Thymus (tissue), 11 donors: ENCODE measurements around the gene ERCC1. TPM values are rescaled to one million over a fixed set of nuclear protein-coding genes. Genes with fewer than 3 reads are reported as not detected.
A peak's percentile ranks its signal among the peaks of the same experiment; 100 is the strongest.

ENCODE experiments used
- DNase-seq, 9 donors: peaks; one replicate each; pipeline ENCODE4 v3.0.0-alpha.2; 2013; ENCODE audit warnings: low spot score in 9 of 9, low read depth in 6 of 9, missing footprints in 1 of 9
- H3K27ac ChIP-seq, 2 donors: one replicate each; pipeline ENCODE4 v1.5.1; 2013; ENCODE audit warnings: control low read depth in 1 of 2, low read depth in 1 of 2, low read length in 1 of 2, mild to moderate bottlenecking in 1 of 2, moderate library complexity in 1 of 2
- H3K27me3 ChIP-seq, 2 donors: one replicate each; pipeline ENCODE4 v1.5.1; 2013; ENCODE audit warnings: low read length in 1 of 2; ENCODE audit not compliant: control insufficient read depth in 2 of 2, insufficient read depth in 1 of 2
- H3K36me3 ChIP-seq, 2 donors: one replicate each; pipeline ENCODE4 v1.5.1; 2013; ENCODE audit warnings: low read length in 1 of 2, mild to moderate bottlenecking in 1 of 2, moderate library complexity in 1 of 2; ENCODE audit not compliant: control insufficient read depth in 2 of 2, insufficient read depth in 2 of 2
- H3K4me1 ChIP-seq, 2 donors: one replicate each; pipeline ENCODE4 v1.5.1; 2013; ENCODE audit warnings: low read length in 2 of 2; ENCODE audit not compliant: control insufficient read depth in 2 of 2, insufficient read depth in 2 of 2
- H3K4me3 ChIP-seq, 2 donors: one replicate each; pipeline ENCODE4 v1.5.1; 2013; ENCODE audit warnings: low read length in 2 of 2, control low read depth in 1 of 2, mild to moderate bottlenecking in 1 of 2
- H3K9me3 ChIP-seq, 2 donors: one replicate each; pipeline ENCODE4 v1.5.1; 2013; ENCODE audit warnings: low read length in 1 of 2, mild to moderate bottlenecking in 1 of 2; ENCODE audit not compliant: control insufficient read depth in 2 of 2, insufficient read depth in 1 of 2
- WGBS: extraction: QIAGEN DNeasy Blood & Tissue Kit; methylation state at CpG from one replicate; pipeline ENCODE4 v1.1.7; 2013; 5-methylcytosine and 5-hydroxymethylcytosine counted together
- polyA plus RNA-seq: library from polyadenylated mRNA; stranded (reverse); fragments of 200-250 nt; gene quantifications from one replicate; pipeline ENCODE4 v1.2.3, GENCODE V29; 2013
- total RNA-seq: library from RNA; stranded (reverse); fragments of 120-200 nt; gene quantifications from one replicate; pipeline ENCODE4 v1.2.4, GENCODE V29; 2013
- donor health status: healthy.

ERCC1 gene
- total and polyA plus RNA-seq, 2 donors: 42.6 to 61.6 TPM

DNA sequence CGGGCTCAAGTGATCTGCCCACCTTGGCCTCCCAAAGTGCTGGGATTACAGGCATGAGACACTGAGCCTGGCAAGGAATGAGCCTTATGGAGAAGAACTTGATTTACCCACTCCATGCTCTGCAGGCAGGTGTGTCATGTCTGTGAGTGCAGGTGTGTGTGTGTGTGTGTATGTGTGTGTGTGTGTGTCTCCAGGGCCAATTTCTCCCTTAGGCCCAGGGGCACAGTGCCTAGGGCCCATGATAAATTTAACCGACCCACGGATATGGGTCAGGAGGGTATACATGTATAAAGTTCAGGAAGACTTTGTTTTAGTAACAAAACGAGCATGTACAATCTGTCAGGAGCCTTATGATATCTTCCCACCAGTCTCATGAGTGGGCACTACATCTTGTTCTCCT, 39.5 kb upstream of the ERCC1 start:
- no peak for DNase-seq
- WGBS: 95% methylated on average over 4 of the region's 4 CpGs
- Histone ChIP-seq H3K4me3 (no peak overlapping the region), H3K27ac (no peak overlapping the region), H3K27me3 (peaks cover 11 to 42% of the 10 kb centered on the region in 2 donors), H3K4me1 (peaks cover 7 to 28% of the 10 kb centered on the region in 2 donors), H3K9me3 (no peaks in the 10 kb centered on the region), H3K36me3 (no peaks in the 10 kb centered on the region)

GRCh38 chr19:45462174-45462573, 38.5 kb upstream of the ERCC1 start:
- H3K9me3 ChIP-seq: no peaks in the 10 kb centered on the region
- no peak overlapping the region for H3K27ac ChIP-seq
- no peaks in the 10 kb centered on the region for H3K36me3 ChIP-seq
- 71% methylated on average over 4 of the region's 4 CpGs for WGBS
- no peak overlapping the region for H3K4me3 ChIP-seq
- peaks cover 2 to 18% of the 10 kb centered on the region in 2 donors for H3K4me1 ChIP-seq
- peaks cover 8 to 33% of the 10 kb centered on the region in 2 donors for H3K27me3 ChIP-seq
- no peak for DNase-seq

GRCh38 chr19:45460807-45461347, 37.2 kb upstream of the ERCC1 start:
- H3K36me3 ChIP-seq: no peaks in the 10 kb centered on the region
- DNase-seq: peak in 3 of 9 donors; percentile 57 to 77 (median 60)
- H3K27ac ChIP-seq: peak overlapping the region in 1 of 2 donors; percentile 70
- no peaks in the 10 kb centered on the region for H3K9me3 ChIP-seq
- H3K4me3 ChIP-seq: no peak overlapping the region
- peaks cover 11 to 32% of the 10 kb centered on the region in 2 donors for H3K27me3 ChIP-seq
- peaks cover 1 to 20% of the 10 kb centered on the region in 2 donors for H3K4me1 ChIP-seq
- WGBS: 54% methylated on average over 8 of the region's 8 CpGs

DNA sequence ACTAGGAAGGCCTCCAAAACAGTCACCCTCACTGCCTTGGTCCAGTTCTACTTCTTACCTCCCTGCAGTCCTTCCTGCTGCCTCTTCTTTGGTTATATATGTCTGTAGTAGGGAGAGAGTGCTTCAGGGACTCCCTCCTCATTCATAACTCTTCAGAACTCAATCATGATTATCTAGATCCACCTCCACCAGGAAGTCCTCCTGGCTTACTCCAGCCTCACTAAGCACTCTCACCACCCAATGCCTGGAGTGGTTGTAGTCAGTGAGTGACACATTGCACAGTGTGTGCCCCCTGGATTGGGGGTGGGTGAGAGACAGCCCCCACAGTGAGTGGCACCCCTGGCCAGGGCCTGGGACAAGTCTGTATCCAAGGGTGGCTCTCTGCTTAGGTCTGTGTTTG, 34.1 kb upstream of the ERCC1 start:
- peaks cover 10 to 28% of the 10 kb centered on the region in 2 donors for H3K27me3 ChIP-seq
- no peaks in the 10 kb centered on the region for H3K36me3 ChIP-seq
- DNase-seq: no peak
- H3K4me1 ChIP-seq: peaks cover 2 to 28% of the 10 kb centered on the region in 2 donors
- no peak overlapping the region for H3K4me3 ChIP-seq
- no peak overlapping the region for H3K27ac ChIP-seq
- no peaks in the 10 kb centered on the region for H3K9me3 ChIP-seq

GRCh38 chr19:45456500-45456815, 32.7 kb upstream of the ERCC1 start:
- Histone ChIP-seq H3K4me3 (no peak overlapping the region), H3K27me3 (peaks cover 10 to 21% of the 10 kb centered on the region in 2 donors), H3K4me1 (peaks cover 8 to 39% of the 10 kb centered on the region in 2 donors), H3K36me3 (no peaks in the 10 kb centered on the region), H3K9me3 (no peaks in the 10 kb centered on the region), H3K27ac (no peak overlapping the region)
- WGBS: 36% methylated on average over 2 of the region's 2 CpGs
- DNase-seq: no peak

GRCh38 chr19:45455707-45456499, 32.2 kb upstream of the ERCC1 start:
- Histone ChIP-seq H3K27ac (peak overlapping the region in 1 of 2 donors; percentile 78), H3K4me1 (peaks cover 12 to 39% of the 10 kb centered on the region in 2 donors), H3K4me3 (no peak overlapping the region), H3K9me3 (no peaks in the 10 kb centered on the region), H3K27me3 (peaks cover 10 to 24% of the 10 kb centered on the region in 2 donors), H3K36me3 (no peaks in the 10 kb centered on the region)
- 5% methylated on average over 27 of the region's 27 CpGs for WGBS
- DNase-seq: peak in 1 of 9 donors; percentile 35

DNA sequence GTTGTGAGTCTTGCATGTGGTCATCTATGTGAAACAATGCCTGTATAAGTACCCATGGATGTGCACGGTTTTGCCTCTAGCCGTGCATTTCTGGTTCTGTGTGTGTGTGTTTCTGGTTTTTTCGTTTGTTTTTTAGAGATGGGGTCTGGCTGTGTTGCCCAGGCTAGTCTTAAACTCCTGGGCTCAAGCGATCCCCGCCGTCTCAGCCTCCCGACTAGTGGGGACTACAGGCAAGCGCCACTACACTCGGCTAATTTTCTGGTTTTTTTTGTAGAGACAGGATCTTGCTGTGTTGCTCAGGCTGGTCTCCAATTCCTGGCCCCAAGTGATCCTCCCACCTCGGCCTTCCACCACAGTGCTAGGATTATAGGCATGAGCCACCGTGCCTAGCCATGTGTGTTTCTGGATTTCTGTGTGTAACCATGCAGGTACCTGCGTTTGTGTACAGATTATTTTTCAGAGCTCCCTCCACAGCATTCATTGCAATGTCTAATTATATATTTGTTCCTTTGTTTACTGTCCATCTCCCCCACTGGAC, 28.2 kb upstream of the ERCC1 start:
- H3K4me3 ChIP-seq: no peak overlapping the region
- no peak for DNase-seq
- peaks cover 10 to 26% of the 10 kb centered on the region in 2 donors for H3K27me3 ChIP-seq
- H3K36me3 ChIP-seq: no peaks in the 10 kb centered on the region
- H3K4me1 ChIP-seq: peaks cover 19 to 45% of the 10 kb centered on the region in 2 donors
- 84% methylated on average over 12 of the region's 12 CpGs for WGBS
- no peaks in the 10 kb centered on the region for H3K9me3 ChIP-seq
- H3K27ac ChIP-seq: peak overlapping the region; percentile 72 to 91

DNA sequence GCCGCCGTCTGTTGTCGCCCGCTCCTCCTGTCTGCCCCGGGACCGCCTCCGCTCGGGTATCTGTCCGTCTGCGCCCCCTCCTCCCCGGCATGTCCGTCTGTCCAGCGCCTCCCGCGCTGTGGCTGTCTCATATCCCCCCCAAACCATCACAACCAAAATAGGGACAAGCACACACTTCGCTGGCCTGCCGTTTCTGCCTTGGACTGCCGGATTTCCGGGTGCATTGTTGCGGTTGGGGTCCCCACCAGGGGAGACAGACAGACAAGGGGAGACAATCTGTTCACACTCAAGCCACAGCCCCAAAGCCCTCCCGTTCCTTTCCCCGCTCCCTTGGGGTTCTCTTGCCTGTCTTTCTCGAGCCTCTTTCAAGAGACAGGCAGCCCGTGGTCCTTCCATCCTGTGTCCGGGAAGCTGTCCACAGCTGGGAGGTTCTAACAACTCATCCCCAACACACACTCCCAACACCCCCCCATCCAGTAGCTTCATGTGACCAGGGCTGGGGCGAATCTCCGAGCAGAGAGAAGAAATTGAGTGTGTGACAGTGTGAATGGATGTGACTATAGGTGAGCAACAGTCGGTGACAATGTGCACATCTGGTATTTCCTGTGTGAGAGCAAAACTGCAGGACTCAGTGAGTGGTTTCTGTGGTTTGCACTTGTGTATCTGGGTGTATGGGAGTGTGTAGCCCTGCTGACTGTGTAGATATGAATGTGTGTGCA, 27.6 kb upstream of the ERCC1 start:
- Histone ChIP-seq H3K36me3 (no peaks in the 10 kb centered on the region), H3K4me3 (peak overlapping the region; percentile 60 to 72), H3K27me3 (peaks cover 7 to 20% of the 10 kb centered on the region in 2 donors), H3K27ac (peak overlapping the region; percentile 72 to 91), H3K4me1 (peaks cover 19 to 43% of the 10 kb centered on the region in 2 donors), H3K9me3 (no peaks in the 10 kb centered on the region)
- DNase-seq: peak in 4 of 9 donors; percentile 68 to 85 (median 69)
- 3% methylated on average over 28 of the region's 28 CpGs for WGBS

DNA sequence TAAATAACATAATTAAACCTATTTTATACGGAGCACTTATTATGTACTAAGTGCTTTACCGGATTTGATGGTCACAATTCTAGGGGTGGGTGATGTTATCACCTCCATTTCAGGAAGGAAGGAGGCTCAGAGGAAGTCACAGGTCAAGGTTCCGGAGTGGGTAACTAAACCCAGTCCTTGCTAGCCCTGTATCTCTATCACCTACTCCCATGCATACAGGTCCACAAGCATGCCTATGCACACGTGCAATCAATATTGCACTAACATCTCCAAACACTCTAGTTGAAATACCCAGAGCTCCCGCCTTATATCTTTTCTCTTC, 26.3 kb upstream of the ERCC1 start:
- peaks cover 0 to 16% of the 10 kb centered on the region in 2 donors for H3K27me3 ChIP-seq

More for the DNA sequence above, 26.3 kb upstream of the ERCC1 start:
- H3K9me3 ChIP-seq: no peaks in the 10 kb centered on the region
- no peaks in the 10 kb centered on the region for H3K36me3 ChIP-seq
- peak overlapping the region; percentile 34 to 72 for H3K27ac ChIP-seq
- H3K4me3 ChIP-seq: peak overlapping the region; percentile 47 to 72
- 8% methylated on average over 5 of the region's 5 CpGs for WGBS
- peaks cover 17 to 31% of the 10 kb centered on the region in 2 donors for H3K4me1 ChIP-seq
- no peak for DNase-seq
